Vagina (tissue), 2 donors: ENCODE data around the gene COA5. TPM values are rescaled to one million over a fixed set of nuclear protein-coding genes. Genes with fewer than 3 reads are reported as not detected.

Source experiments
- DNase-seq, 2 donors: peaks; one replicate each; pipeline ENCODE4 v3.0.0-alpha.2; 2017; ENCODE audit errors: extremely low spot score in 2 of 2
- H3K27ac ChIP-seq: fragments of 200-600 bp; sonication (generic); one replicate; pipeline ENCODE4 v1.5.1; 2019
- H3K27me3 ChIP-seq: fragments of 200-600 bp; sonication (generic); one replicate; pipeline ENCODE4 v1.5.1; 2019
- H3K36me3 ChIP-seq, 2 donors: fragments of 200-600 bp; sonication (generic); one replicate each; pipeline ENCODE4 v1.5.1; 2017 to 2019
- H3K4me1 ChIP-seq: fragments of 200-600 bp; sonication (generic); one replicate; pipeline ENCODE4 v1.5.1; 2019
- H3K4me3 ChIP-seq, 2 donors: fragments of 200-600 bp; sonication (generic); 1 replicate in 1 of 2; 2 replicates in 1 of 2; pipeline ENCODE4 v1.5.1; 2016 to 2019
- H3K9me3 ChIP-seq: fragments of 200-600 bp; sonication (generic); one replicate; pipeline ENCODE4 v1.5.1; 2019
- CTCF ChIP-seq, 3 experiments: fragments of 450-650 bp in 2 of 3; fragments of 200-600 bp in 1 of 3; sonication (generic) in 1 of 3; IDR thresholded peaks; one replicate each; pipeline ENCODE4 v1.5.1; 2017 to 2019; ENCODE audit warnings: antibody characterized with exemption in 3 of 3, mild to moderate bottlenecking in 2 of 3, moderate library complexity in 2 of 3
- POLR2A ChIP-seq, 2 donors: fragments of 450-650 bp; IDR thresholded peaks; one replicate each; pipeline ENCODE4 v1.6.1; 2017; ENCODE audit warnings: antibody characterized with exemption in 2 of 2, mild to moderate bottlenecking in 2 of 2, moderate library complexity in 2 of 2
- POLR2AphosphoS5 ChIP-seq, 2 donors: sonication (generic); formaldehyde crosslinking; IDR thresholded peaks; one replicate each; pipeline ENCODE4 v1.9.0; 2017; ENCODE audit warnings: antibody characterized with exemption in 2 of 2, mild to moderate bottlenecking in 2 of 2, low read depth in 1 of 2; ENCODE audit not compliant: insufficient read depth in 1 of 2
- intact Hi-C: fragments of 100-400 bp; cut with DNase I; formaldehyde crosslinking; loops from one replicate; pipeline ENCODE4 v1.15.1; 2023
- total RNA-seq: library from RNA; depleted of rRNA; stranded (reverse); fragments of >200 nt; gene quantifications from one replicate; pipeline ENCODE4 v1.2.3, GENCODE V29; 2016

The COA5 gene
- total RNA-seq, 1 donor from 2014 or later: 24.1 TPM

DNA sequence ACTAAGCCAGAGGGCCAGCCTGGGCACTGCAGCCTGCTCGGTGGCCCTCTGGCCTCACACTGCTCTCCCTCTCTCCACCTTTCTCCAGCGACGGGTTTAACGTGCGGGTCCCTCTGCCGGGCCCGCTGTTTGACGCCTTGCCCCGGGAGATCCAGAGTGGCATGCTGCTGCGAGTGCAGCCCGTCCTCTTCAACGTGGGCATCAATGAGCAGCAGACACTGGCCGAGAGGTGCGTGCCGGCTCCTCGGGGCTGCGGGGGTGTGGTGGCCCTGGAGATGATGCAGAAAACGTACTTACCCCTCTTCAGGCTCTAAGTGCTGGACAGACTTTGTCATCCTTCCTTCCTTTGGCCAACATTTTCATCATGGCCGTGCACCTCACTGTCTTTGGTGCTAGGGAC, 42.4 kb downstream of the COA5 start:
- Histone ChIP-seq H3K9me3 (no peaks in the 10 kb centered on the region), H3K4me3 (no peak overlapping the region), H3K27ac (no peak overlapping the region), H3K4me1 (no peaks in the 10 kb centered on the region), H3K36me3 (peaks cover 0 to 22% of the 10 kb centered on the region in 2 donors), H3K27me3 (no peaks in the 10 kb centered on the region)
- TF ChIP-seq POLR2A (IDR thresholded peaks at IDR 0.05) (no peak), POLR2AphosphoS5 (IDR thresholded peaks at IDR 0.05; ENCODE audit: insufficient read depth in 1 of 2, low read depth in 1 of 2) (no peak), CTCF (IDR thresholded peaks at IDR 0.05) (no peak)
- intact Hi-C loops: no loop called here
- no peak for DNase-seq

DNA sequence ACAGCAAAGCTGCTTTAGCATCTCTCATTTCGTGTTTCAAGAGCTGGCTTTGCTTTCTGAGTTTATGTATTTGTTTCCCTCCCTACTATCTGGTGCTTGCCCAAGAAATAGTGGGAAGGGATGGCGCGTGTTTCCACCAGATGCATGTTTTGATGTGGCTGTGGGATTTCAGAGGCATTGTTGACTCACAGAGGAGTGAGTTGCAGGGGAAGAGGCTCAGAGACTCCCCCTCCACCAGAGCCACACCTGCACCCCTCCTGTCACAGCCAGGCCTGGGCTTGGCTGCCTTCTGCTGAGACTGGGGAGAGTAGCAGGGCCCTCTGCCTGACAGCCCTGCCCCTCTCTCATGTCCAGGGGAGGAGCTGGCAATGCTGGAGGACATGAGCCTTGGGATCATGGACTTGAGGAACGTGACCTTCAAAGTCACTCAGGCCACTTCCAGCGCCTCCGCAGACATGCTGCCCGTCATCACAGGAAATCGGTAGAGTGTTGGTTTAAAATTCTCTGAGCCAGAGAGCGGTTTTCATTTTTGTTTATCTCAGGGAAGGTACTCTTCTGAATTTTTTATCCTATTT, 42.9 kb downstream of the COA5 start:
- no peak overlapping the region for H3K4me3 ChIP-seq
- H3K27me3 ChIP-seq: no peaks in the 10 kb centered on the region
- H3K4me1 ChIP-seq: no peaks in the 10 kb centered on the region
- no peak for DNase-seq
- H3K36me3 ChIP-seq: peaks cover 0 to 22% of the 10 kb centered on the region in 2 donors
- intact Hi-C loops: no loop called here
- TF ChIP-seq CTCF (IDR thresholded peaks at IDR 0.05): no peak
- no peak for TF ChIP-seq POLR2AphosphoS5 (IDR thresholded peaks at IDR 0.05; ENCODE audit: insufficient read depth in 1 of 2, low read depth in 1 of 2)
- no peak for TF ChIP-seq POLR2A (IDR thresholded peaks at IDR 0.05)
- H3K27ac ChIP-seq: no peak overlapping the region
- H3K9me3 ChIP-seq: no peaks in the 10 kb centered on the region

DNA sequence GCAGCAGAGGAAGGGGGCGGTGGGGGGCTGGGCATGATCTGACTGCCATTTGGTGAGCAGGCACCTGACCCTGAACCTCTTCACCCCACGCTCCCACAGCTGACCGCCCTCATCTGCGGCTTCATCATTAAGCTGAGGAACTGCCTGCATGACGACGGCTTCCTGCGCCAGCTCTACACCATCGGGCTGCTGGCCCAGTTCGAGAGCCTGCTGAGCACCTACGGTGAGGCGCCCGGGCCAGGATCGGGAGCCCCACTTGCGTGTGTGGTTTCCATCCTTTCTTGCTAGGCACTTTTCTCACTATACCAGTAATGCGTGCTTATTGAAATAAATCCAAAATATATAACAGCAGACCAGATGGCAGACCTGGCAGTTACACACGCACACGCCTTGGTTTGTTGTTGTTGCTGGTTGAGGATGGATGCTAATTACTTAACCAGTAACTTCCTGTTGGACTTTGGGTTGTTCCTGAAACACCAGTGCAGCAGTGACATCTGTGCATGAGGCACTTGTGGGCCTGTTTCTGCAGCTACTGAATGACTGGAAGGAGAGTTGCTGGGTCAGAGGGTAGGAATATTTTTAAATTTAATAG, 43.7 kb downstream of the COA5 start:
- peaks cover 7% of the 10 kb centered on the region for H3K4me1 ChIP-seq
- DNase-seq: no peak
- no peak overlapping the region for H3K4me3 ChIP-seq
- no peak overlapping the region for H3K27ac ChIP-seq
- peaks cover 0 to 22% of the 10 kb centered on the region in 2 donors for H3K36me3 ChIP-seq
- TF ChIP-seq CTCF (IDR thresholded peaks at IDR 0.05): no peak
- TF ChIP-seq POLR2A (IDR thresholded peaks at IDR 0.05): no peak
- TF ChIP-seq POLR2AphosphoS5 (IDR thresholded peaks at IDR 0.05; ENCODE audit: insufficient read depth in 1 of 2, low read depth in 1 of 2): no peak
- H3K27me3 ChIP-seq: no peaks in the 10 kb centered on the region
- intact Hi-C loops: no loop called here
- no peaks in the 10 kb centered on the region for H3K9me3 ChIP-seq

- Histone ChIP-seq H3K4me1 (peaks cover 12% of the 10 kb centered on the region), H3K36me3 (peaks cover 0 to 22% of the 10 kb centered on the region in 2 donors), H3K9me3 (no peaks in the 10 kb centered on the region), H3K27me3 (no peaks in the 10 kb centered on the region), H3K27ac (no peak overlapping the region), H3K4me3 (no peak overlapping the region)
- no peak for DNase-seq
- TF ChIP-seq CTCF (IDR thresholded peaks at IDR 0.05): no peak
- no peak for TF ChIP-seq POLR2A (IDR thresholded peaks at IDR 0.05)
- intact Hi-C loops: no loop called here
These were observed 44.9 kb downstream of the COA5 start for GRCh38 chr2:98563394-98563793.

GRCh38 chr2:98561902-98562695, 46.2 kb downstream of the COA5 start:
- H3K4me3 ChIP-seq: no peak overlapping the region
- peaks cover 12% of the 10 kb centered on the region for H3K4me1 ChIP-seq
- H3K27ac ChIP-seq: peak overlapping the region; percentile 21
- TF ChIP-seq POLR2AphosphoS5 (IDR thresholded peaks at IDR 0.05; ENCODE audit: insufficient read depth in 1 of 2, low read depth in 1 of 2): no peak
- TF ChIP-seq POLR2A (IDR thresholded peaks at IDR 0.05): no peak
- no peak for TF ChIP-seq CTCF (IDR thresholded peaks at IDR 0.05)
- no peaks in the 10 kb centered on the region for H3K9me3 ChIP-seq
- intact Hi-C loops: no loop called here
- DNase-seq: no peak
- peaks cover 0 to 22% of the 10 kb centered on the region in 2 donors for H3K36me3 ChIP-seq
- H3K27me3 ChIP-seq: no peaks in the 10 kb centered on the region
